ENCODE data around the gene FCGR2B. TPM values are rescaled to one million over a fixed set of nuclear protein-coding genes. Genes with fewer than 3 reads are reported as not detected.

FCGR2B gene
- total and polyA plus RNA-seq, 2 experiments from 2014 or later = not detected

DNA sequence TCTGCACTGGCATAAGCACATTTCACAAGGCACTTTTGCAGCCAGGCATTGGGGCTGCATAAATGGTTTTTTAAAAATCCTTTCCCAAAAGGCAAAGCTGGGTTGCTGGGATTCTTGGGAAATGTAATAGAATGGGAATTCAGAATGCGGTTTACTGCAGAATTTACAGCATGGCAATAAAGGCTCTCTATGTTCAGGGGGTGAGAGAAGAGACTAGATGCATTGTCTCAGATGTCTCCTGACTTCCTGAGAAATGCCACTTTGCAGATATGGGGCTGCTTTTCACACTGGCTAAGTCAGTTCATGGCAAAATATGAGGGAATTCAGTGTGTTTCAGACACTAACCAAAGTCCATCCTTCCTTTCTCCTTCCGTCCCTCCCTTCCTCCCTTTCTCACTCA lies 13.5 kb downstream of the FCGR2B start:
- 89% methylated on average over 2 of the region's 2 CpGs for WGBS (ENCODE audit: low lambda C conversion rate, missing lambda C conversion rate)

DNA sequence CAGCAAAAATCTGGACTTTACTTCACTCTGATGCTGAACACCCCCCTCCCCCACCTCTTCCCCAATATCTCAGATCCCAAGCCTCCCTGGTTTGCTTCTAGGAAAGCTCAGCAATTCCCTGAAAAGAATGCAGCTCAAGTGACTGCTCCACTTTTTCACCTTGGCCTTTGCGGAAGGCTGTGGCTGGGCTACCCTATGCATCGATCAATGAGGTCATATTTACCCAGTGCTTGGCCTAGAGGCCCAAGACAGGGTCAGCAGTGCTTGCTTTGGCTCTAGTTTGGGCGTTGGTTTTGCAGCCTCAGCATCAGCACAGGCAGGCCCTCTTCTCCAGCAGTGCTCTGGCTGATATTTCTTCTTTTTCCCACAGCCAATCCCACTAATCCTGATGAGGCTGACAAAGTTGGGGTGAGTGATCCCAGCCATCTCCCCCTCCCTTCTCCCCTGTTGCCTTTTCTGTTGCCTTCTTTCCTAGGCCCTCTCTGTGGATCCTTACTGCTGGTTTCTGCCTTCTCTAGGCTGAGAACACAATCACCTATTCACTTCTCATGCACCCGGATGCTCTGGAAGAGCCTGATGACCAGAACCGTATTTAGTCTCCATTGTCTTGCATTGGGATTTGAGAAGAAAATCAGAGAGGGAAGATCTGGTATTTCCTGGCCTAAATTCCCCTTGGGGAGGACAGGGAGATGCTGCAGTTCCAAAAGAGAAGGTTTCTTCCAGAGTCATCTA lies 14.2 kb downstream of the FCGR2B start:
- H3K27me3 ChIP-seq = peaks cover 5% of the 10 kb centered on the region
- no peaks in the 10 kb centered on the region for H3K4me1 ChIP-seq (ENCODE audit: insufficient read depth)
- no peak overlapping the region for H2AFZ ChIP-seq
- no peaks in the 10 kb centered on the region for H4K20me1 ChIP-seq (ENCODE audit: insufficient read depth, poor library complexity, severe bottlenecking)
- no peak overlapping the region for H3K27ac ChIP-seq
- no peak overlapping the region for H3K4me2 ChIP-seq
- no peak overlapping the region for H3K4me3 ChIP-seq
- no peaks in the 10 kb centered on the region for H3K9me3 ChIP-seq (ENCODE audit: low read depth)
- H3K9me2 ChIP-seq (replicated peaks; ENCODE audit: insufficient read depth) = no peaks in the 10 kb centered on the region
- no peak for DNase-seq (ENCODE audit: low spot score)
- H3K79me2 ChIP-seq = no peaks in the 10 kb centered on the region
- TF ChIP-seq, protein P1, sequence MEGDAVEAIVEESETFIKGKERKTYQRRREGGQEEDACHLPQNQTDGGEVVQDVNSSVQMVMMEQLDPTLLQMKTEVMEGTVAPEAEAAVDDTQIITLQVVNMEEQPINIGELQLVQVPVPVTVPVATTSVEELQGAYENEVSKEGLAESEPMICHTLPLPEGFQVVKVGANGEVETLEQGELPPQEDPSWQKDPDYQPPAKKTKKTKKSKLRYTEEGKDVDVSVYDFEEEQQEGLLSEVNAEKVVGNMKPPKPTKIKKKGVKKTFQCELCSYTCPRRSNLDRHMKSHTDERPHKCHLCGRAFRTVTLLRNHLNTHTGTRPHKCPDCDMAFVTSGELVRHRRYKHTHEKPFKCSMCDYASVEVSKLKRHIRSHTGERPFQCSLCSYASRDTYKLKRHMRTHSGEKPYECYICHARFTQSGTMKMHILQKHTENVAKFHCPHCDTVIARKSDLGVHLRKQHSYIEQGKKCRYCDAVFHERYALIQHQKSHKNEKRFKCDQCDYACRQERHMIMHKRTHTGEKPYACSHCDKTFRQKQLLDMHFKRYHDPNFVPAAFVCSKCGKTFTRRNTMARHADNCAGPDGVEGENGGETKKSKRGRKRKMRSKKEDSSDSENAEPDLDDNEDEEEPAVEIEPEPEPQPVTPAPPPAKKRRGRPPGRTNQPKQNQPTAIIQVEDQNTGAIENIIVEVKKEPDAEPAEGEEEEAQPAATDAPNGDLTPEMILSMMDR (IDR thresholded peaks at IDR 0.05; ENCODE audit: poor library complexity) = no peak
- no peak for TF ChIP-seq EZH2phosphoT487 (IDR thresholded peaks at IDR 0.05; ENCODE audit: low read depth, severe bottlenecking, unreplicated experiment)
- TF ChIP-seq EZH2 (IDR thresholded peaks at IDR 0.05; ENCODE audit: borderline replicate concordance) = no peak
- no peaks in the 10 kb centered on the region for H3K36me3 ChIP-seq (replicated peaks; ENCODE audit: insufficient read depth, low read depth)
- 61% methylated on average over 5 of the region's 5 CpGs for WGBS (ENCODE audit: low lambda C conversion rate, missing lambda C conversion rate)

More for the DNA sequence above, 13.5 kb downstream of the FCGR2B start:
- Histone ChIP-seq H3K27me3 (peaks cover 3% of the 10 kb centered on the region), H3K4me3 (no peak overlapping the region), H3K4me1 (ENCODE audit: insufficient read depth) (no peaks in the 10 kb centered on the region), H3K27ac (no peak overlapping the region), H3K4me2 (no peak overlapping the region), H3K79me2 (no peaks in the 10 kb centered on the region), H4K20me1 (ENCODE audit: insufficient read depth, poor library complexity, severe bottlenecking) (no peaks in the 10 kb centered on the region), H3K9me2 (replicated peaks; ENCODE audit: insufficient read depth) (no peaks in the 10 kb centered on the region), H2AFZ (no peak overlapping the region), H3K9me3 (ENCODE audit: low read depth) (no peaks in the 10 kb centered on the region), H3K36me3 (replicated peaks; ENCODE audit: insufficient read depth, low read depth) (no peaks in the 10 kb centered on the region)
- TF ChIP-seq EZH2 (IDR thresholded peaks at IDR 0.05; ENCODE audit: borderline replicate concordance) (no peak), EZH2phosphoT487 (IDR thresholded peaks at IDR 0.05; ENCODE audit: low read depth, severe bottlenecking, unreplicated experiment) (no peak)
- TF ChIP-seq, protein P1 (IDR thresholded peaks at IDR 0.05; ENCODE audit: poor library complexity) = no peak
- no peak for DNase-seq (ENCODE audit: low spot score)

DNA sequence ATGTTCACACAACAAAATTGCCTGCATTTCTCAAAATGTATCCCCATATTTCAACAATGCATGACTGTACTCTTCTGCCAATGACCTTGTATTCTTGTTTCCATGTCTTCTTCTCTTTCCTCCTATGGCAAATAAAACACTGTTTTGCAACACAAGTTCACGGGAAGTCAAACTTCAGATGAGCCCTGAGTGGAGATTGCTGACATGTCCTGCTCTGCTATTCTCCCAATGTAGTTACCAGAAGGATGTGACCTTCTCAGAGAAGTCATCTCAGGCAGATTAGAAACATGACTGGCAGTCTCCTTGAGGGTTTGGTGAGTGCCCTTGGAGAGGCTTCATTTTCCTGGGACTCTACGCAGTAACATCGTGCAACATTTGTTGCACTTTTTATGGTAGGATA lies 15.6 kb downstream of the FCGR2B start:
- 87% methylated on average over 3 of the region's 3 CpGs for WGBS (ENCODE audit: low lambda C conversion rate, missing lambda C conversion rate)
- no peaks in the 10 kb centered on the region for H3K9me2 ChIP-seq (replicated peaks; ENCODE audit: insufficient read depth)
- DNase-seq (ENCODE audit: low spot score) = no peak
- no peaks in the 10 kb centered on the region for H3K9me3 ChIP-seq (ENCODE audit: low read depth)
- no peak overlapping the region for H2AFZ ChIP-seq
- no peak for TF ChIP-seq EZH2phosphoT487 (IDR thresholded peaks at IDR 0.05; ENCODE audit: low read depth, severe bottlenecking, unreplicated experiment)
- TF ChIP-seq, protein P1 (IDR thresholded peaks at IDR 0.05; ENCODE audit: poor library complexity) = no peak
- TF ChIP-seq EZH2 (IDR thresholded peaks at IDR 0.05; ENCODE audit: borderline replicate concordance) = no peak
- H3K79me2 ChIP-seq = no peaks in the 10 kb centered on the region
- H3K4me3 ChIP-seq = no peak overlapping the region
- peaks cover 5% of the 10 kb centered on the region for H3K27me3 ChIP-seq
- H3K4me1 ChIP-seq (ENCODE audit: insufficient read depth) = no peaks in the 10 kb centered on the region
- H3K27ac ChIP-seq = no peak overlapping the region
- no peaks in the 10 kb centered on the region for H4K20me1 ChIP-seq (ENCODE audit: insufficient read depth, poor library complexity, severe bottlenecking)
- H3K36me3 ChIP-seq (replicated peaks; ENCODE audit: insufficient read depth, low read depth) = no peaks in the 10 kb centered on the region
- H3K4me2 ChIP-seq = no peak overlapping the region

Data from hepatocyte (in vitro differentiated cells).